Smooth muscle cell (in vitro differentiated cells): ENCODE data around the gene SULF2. TPM values are rescaled to one million over a fixed set of nuclear protein-coding genes. Genes with fewer than 3 reads are reported as not detected.
A peak's percentile ranks its signal among the peaks of the same experiment; 100 is the strongest.
"Not testable (repeated sequence)": the region's sequence is repeated elsewhere in the genome, so short reads cannot be mapped to it uniquely, and the experiment has no call there.

Experiments
- DNase-seq: peaks from one replicate; lab custom pipeline; 2025; ENCODE audit not compliant: unreplicated experiment; lab: John Stamatoyannopoulos, UW
- H2AFZ ChIP-seq: fragments of 200-600 bp; sonication (generic); 2 replicates; pipeline ENCODE4 v1.6.0; 2016; ENCODE audit warnings: antibody characterized with exemption, low read depth, mild to moderate bottlenecking
- H3F3A ChIP-seq: fragments of 200-600 bp; sonication (generic); 2 replicates; pipeline ENCODE4 v1.6.0; 2017; ENCODE audit warnings: antibody characterized with exemption, low read depth
- H3K27ac ChIP-seq: fragments of 200-600 bp; sonication (generic); 2 replicates; pipeline ENCODE4 v1.5.1; 2016; ENCODE audit warnings: low read depth, mild to moderate bottlenecking
- H3K27me3 ChIP-seq: fragments of 200-600 bp; sonication (generic); 2 replicates; pipeline ENCODE4 v1.6.1; 2016; ENCODE audit warnings: low read depth, mild to moderate bottlenecking
- H3K36me3 ChIP-seq: fragments of 200-600 bp; sonication (generic); 2 replicates; pipeline ENCODE4 v1.5.1; 2016; ENCODE audit warnings: low read depth
- H3K4me1 ChIP-seq: fragments of 200-600 bp; sonication (generic); 2 replicates; pipeline ENCODE4 v1.5.1; 2016; ENCODE audit warnings: low read depth
- H3K4me2 ChIP-seq: fragments of 200-600 bp; sonication (generic); 2 replicates; pipeline ENCODE4 v1.6.0; 2016; ENCODE audit warnings: mild to moderate bottlenecking
- H3K4me3 ChIP-seq: fragments of 200-600 bp; sonication (generic); 2 replicates; pipeline ENCODE4 v1.5.1; 2016; ENCODE audit warnings: mild to moderate bottlenecking
- H3K79me2 ChIP-seq: fragments of 200-600 bp; sonication (generic); 2 replicates; pipeline ENCODE4 v1.6.0; 2016; ENCODE audit warnings: low read depth, mild to moderate bottlenecking
- H3K9ac ChIP-seq: fragments of 200-600 bp; sonication (generic); 2 replicates; pipeline ENCODE4 v1.6.0; 2016; ENCODE audit warnings: low read depth
- H3K9me3 ChIP-seq: fragments of 200-600 bp; sonication (generic); replicated peaks from 2 replicates; pipeline ENCODE4 v1.5.1; 2016; ENCODE audit warnings: low read depth
- H4K20me1 ChIP-seq: fragments of 200-600 bp; sonication (generic); 2 replicates; pipeline ENCODE4 v1.6.0; 2016; ENCODE audit warnings: low read depth
- CTCF ChIP-seq: fragments of 200-600 bp; sonication (generic); IDR thresholded peaks from 2 replicates; pipeline ENCODE4 v1.5.1; 2017; ENCODE audit warnings: borderline replicate concordance, mild to moderate bottlenecking, antibody characterized with exemption; ENCODE audit not compliant: insufficient read depth, poor library complexity, severe bottlenecking
- WGBS: methylation state at CpG from one replicate; pipeline ENCODE4 v1.1.7; 2016; ENCODE audit warnings: low lambda C conversion rate; 5-methylcytosine and 5-hydroxymethylcytosine counted together
- polyA plus RNA-seq: library from polyadenylated mRNA; unstranded; fragments of >200 nt; fragmentation: Nextera tagmentation; extraction: Ambion mirVana; gene quantifications from 2 replicates; pipeline ENCODE4 v1.2.1, GENCODE V29; 2016
- total RNA-seq: library from RNA; depleted of rRNA; stranded (reverse); fragments of >200 nt; gene quantifications from 2 replicates; pipeline ENCODE4 v1.2.3, GENCODE V29; 2014

SULF2 gene
- total and polyA plus RNA-seq, 2 experiments from 2014 or later: 109 to 144 TPM

GRCh38 chr20:47810116-47810677 lies 24.9 kb upstream of the SULF2 start:
- Histone ChIP-seq H3K79me2 (no peaks in the 10 kb centered on the region), H2AFZ (no peak overlapping the region), H3K4me2 (peak overlapping the region; percentile 43), H3K4me1 (peaks cover 4% of the 10 kb centered on the region), H3K27me3 (peaks cover 4% of the 10 kb centered on the region), H3K9me3 (no peaks in the 10 kb centered on the region), H3K4me3 (no peak overlapping the region), H3K27ac (no peak overlapping the region), H3K36me3 (no peaks in the 10 kb centered on the region), H3K9ac (no peak overlapping the region), H3F3A (no peaks in the 10 kb centered on the region), H4K20me1 (no peaks in the 10 kb centered on the region)
- 56% methylated on average over 6 of the region's 6 CpGs for WGBS
- no peak for DNase-seq
- no peak for TF ChIP-seq CTCF

- H3K9ac ChIP-seq: no peak overlapping the region
- no peak overlapping the region for H3K4me3 ChIP-seq
- peaks cover 4% of the 10 kb centered on the region for H3K4me1 ChIP-seq
- H3K27me3 ChIP-seq: peaks cover 4% of the 10 kb centered on the region
- no peak for TF ChIP-seq CTCF
- no peak overlapping the region for H3K27ac ChIP-seq
- no peak overlapping the region for H2AFZ ChIP-seq
- H3K9me3 ChIP-seq: no peaks in the 10 kb centered on the region
- H3K36me3 ChIP-seq: no peaks in the 10 kb centered on the region
- H3F3A ChIP-seq: no peaks in the 10 kb centered on the region
- H4K20me1 ChIP-seq: no peaks in the 10 kb centered on the region
- peak overlapping the region; percentile 1 for H3K4me2 ChIP-seq
- no peaks in the 10 kb centered on the region for H3K79me2 ChIP-seq
- DNase-seq: no peak
- 65% methylated on average over 15 of the region's 15 CpGs for WGBS
Measured at GRCh38 chr20:47809161-47809960, 24.1 kb upstream of the SULF2 start.

- DNase-seq: no peak
- Histone ChIP-seq H2AFZ (no peak overlapping the region), H3K4me3 (no peak overlapping the region), H4K20me1 (no peaks in the 10 kb centered on the region), H3F3A (no peaks in the 10 kb centered on the region), H3K4me1 (peaks cover 4% of the 10 kb centered on the region), H3K4me2 (no peak overlapping the region), H3K27ac (no peak overlapping the region), H3K27me3 (peaks cover 4% of the 10 kb centered on the region), H3K79me2 (no peaks in the 10 kb centered on the region), H3K9ac (no peak overlapping the region), H3K9me3 (no peaks in the 10 kb centered on the region), H3K36me3 (no peaks in the 10 kb centered on the region)
- 78% methylated on average over 14 of the region's 14 CpGs for WGBS
- TF ChIP-seq CTCF: no peak
Measured at GRCh38 chr20:47805951-47806350, 20.7 kb upstream of the SULF2 start.

GRCh38 chr20:47804972-47805371 lies 19.7 kb upstream of the SULF2 start:
- DNase-seq, H3K79me2 ChIP-seq, H3K27ac ChIP-seq, H3K9me3 ChIP-seq, H2AFZ ChIP-seq, H3K27me3 ChIP-seq, H3K36me3 ChIP-seq, H3K4me3 ChIP-seq, H3K4me2 ChIP-seq, H4K20me1 ChIP-seq, H3F3A ChIP-seq, H3K4me1 ChIP-seq, H3K9ac ChIP-seq: not testable (repeated sequence)
- WGBS: 95% methylated on average over 7 of the region's 7 CpGs

GRCh38 chr20:47804224-47804825 lies 19.0 kb upstream of the SULF2 start:
- H2AFZ ChIP-seq: not testable (repeated sequence)
- WGBS: 46% methylated on average over 15 of the region's 15 CpGs

More at GRCh38 chr20:47804224-47804825, 19.0 kb upstream of the SULF2 start:
- not testable (repeated sequence) for H3K9me3 ChIP-seq, DNase-seq, H3K4me3 ChIP-seq, H3K4me2 ChIP-seq, H3K9ac ChIP-seq, H4K20me1 ChIP-seq, H3K36me3 ChIP-seq, H3K27me3 ChIP-seq, H3F3A ChIP-seq, H3K79me2 ChIP-seq, H3K27ac ChIP-seq, H3K4me1 ChIP-seq
